B cell (primary cell): ENCODE data around the gene CALCOCO2.

Experiments used
- EZH2 ChIP-seq: IDR thresholded peaks from 2 replicates; pipeline ENCODE4 v1.6.1; 2012; ENCODE audit warnings: borderline replicate concordance, low read depth, mild to moderate bottlenecking, moderate library complexity, low read length; ENCODE audit not compliant: insufficient read depth, poor library complexity, severe bottlenecking
- TF ChIP-seq, protein P1 (sequence below): fragments of 200-600 bp; IDR thresholded peaks from one replicate; pipeline ENCODE4 v1.8.0; 2022; ENCODE audit warnings: antibody characterized with exemption, mild to moderate bottlenecking

DNA sequence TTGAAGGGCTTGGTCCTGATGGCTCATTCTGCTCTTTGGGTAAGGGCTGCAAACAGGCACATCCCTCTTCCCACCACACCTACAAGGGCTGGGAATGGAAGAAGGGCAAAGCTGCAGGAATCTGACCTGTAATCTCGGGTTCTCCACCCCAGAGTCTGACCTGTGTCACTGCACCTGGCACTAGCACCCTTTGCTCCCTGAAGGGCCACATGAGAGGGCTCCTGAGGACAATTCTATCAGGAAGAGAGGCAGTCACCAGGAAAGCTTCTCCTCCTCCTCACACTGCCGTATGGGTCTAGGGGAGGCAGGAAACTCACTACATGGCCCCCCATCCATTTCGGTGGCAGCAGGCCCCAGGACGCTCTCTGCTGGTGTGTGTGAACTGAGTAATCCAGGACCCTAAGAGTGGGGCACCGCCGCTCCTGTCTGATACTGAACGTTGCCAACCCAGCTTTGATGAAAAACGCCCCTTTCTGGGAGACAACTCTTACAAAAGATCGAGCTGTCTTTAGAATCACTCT is 40.2 kb upstream of the CALCOCO2 start:
- TF ChIP-seq EZH2: no peak
- TF ChIP-seq, protein P1, sequence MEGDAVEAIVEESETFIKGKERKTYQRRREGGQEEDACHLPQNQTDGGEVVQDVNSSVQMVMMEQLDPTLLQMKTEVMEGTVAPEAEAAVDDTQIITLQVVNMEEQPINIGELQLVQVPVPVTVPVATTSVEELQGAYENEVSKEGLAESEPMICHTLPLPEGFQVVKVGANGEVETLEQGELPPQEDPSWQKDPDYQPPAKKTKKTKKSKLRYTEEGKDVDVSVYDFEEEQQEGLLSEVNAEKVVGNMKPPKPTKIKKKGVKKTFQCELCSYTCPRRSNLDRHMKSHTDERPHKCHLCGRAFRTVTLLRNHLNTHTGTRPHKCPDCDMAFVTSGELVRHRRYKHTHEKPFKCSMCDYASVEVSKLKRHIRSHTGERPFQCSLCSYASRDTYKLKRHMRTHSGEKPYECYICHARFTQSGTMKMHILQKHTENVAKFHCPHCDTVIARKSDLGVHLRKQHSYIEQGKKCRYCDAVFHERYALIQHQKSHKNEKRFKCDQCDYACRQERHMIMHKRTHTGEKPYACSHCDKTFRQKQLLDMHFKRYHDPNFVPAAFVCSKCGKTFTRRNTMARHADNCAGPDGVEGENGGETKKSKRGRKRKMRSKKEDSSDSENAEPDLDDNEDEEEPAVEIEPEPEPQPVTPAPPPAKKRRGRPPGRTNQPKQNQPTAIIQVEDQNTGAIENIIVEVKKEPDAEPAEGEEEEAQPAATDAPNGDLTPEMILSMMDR: no peak
